SIG-M5 (cell line): ENCODE results near the gene ATP11B.

Source experiments
- DNase-seq: peaks from one replicate; lab custom pipeline; 2025; lab: John Stamatoyannopoulos, UW

ATP11B gene

DNA sequence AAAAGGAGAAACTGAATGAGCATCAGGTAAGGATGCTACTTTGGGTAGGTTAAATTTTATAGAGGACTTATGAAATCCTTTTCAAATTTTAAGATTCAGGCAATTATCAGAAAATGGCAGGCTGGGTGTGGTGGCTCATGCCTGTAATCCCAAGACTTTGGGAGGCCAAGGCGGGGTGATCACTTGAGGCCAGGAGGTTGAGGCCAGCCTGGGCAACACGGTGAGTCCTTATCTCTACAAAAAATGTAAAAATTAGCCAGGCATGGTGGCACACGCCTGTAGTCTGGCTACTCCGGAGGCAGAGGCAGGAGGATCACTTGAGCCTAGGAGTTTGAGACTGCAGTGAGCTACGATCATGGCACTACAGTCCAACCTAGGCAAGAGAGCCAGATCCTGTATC lies 163.9 kb downstream of the ATP11B start:
- DNase-seq = no peak

DNA sequence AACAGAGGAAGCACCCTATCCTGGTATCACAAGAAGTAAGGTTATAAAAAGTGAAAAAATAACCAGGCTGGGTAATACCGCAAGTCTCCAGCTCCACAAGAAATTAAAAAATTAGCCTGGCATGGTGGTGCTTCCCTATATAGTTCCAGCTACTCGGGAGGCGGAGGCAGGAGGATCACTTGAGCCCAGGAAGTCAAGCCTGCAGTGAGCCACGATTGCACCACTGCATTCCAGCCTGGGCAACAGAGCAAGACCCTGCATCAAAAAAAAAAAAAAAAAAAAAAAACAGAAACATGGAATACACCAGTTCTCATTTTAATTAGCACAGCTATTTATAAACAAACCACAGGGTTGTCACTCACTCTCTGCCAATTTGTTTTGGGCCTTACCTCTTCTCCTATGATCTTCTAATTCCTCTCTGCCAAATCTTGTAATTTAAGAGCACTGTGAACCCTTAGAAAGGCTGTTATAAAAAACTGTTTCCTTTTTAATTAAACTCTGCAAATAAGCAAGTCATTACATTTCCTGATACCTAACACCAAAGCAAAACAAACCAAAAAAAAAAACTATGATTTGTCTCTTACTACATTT lies 164.5 kb downstream of the ATP11B start:
- DNase-seq = no peak

DNA sequence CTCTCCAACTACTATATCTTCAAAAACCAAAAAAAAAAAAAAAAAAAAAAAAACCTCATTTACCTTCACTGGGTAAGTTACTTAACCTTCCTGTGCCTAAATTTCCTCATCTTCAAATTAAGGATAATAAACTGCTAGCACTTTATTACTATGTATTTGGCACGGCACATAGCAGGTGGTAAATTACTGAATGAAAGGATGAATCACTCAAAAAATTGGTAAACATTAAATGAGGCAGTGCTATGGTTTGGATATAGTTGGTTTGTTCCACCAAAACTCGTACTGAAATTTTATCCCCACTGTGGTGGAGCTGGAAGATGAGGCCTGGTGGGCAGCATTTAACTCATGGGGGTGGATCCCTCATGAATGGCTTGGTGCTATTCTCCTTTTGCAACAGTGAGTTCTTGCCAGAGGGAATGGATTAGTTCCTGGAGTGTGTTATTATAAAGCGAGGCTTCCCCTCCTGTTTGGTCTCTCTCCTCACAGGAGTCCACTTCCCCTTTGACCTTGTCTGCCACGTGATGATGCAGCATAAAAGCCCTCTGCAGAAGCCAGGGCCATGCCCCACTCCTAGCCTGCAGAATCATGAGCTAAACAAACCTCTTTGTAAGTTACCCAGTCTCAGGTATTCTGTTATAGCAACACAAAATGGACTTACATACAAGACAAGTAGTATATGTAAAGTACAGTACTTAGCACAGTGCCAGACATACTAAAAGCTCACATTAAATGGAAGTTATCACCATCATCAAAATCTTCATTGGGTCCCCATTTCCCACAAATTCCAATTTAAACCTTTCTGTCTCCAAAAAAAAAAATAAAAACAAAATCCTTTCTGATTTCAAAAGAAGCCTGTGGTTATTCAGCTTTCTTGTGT lies 166.4 kb downstream of the ATP11B start:
- no peak for DNase-seq

GRCh38 chr3:182962166-182962565 lies 168.9 kb downstream of the ATP11B start:
- DNase-seq = no peak

DNA sequence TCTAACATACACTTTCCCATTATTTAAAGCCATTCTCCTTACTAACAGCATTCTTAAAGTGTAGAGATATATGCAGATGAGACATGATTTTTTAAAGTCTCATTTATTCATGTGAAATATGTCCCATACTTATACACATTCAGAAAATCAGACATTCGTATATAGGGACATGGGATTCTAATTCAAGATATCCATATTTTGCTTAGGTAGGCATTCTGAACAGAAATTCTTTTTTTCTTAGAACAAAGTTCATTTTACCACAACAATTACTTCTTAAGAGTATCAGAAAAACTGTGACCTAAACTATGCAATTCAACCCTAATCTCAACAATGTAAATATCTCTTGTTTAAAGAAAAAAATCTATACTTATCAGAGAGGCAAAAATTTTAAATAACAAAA lies 170.9 kb downstream of the ATP11B start:
- no peak for DNase-seq

- no peak for DNase-seq
Measured at GRCh38 chr3:182965861-182966366, 172.6 kb downstream of the ATP11B start.

DNA sequence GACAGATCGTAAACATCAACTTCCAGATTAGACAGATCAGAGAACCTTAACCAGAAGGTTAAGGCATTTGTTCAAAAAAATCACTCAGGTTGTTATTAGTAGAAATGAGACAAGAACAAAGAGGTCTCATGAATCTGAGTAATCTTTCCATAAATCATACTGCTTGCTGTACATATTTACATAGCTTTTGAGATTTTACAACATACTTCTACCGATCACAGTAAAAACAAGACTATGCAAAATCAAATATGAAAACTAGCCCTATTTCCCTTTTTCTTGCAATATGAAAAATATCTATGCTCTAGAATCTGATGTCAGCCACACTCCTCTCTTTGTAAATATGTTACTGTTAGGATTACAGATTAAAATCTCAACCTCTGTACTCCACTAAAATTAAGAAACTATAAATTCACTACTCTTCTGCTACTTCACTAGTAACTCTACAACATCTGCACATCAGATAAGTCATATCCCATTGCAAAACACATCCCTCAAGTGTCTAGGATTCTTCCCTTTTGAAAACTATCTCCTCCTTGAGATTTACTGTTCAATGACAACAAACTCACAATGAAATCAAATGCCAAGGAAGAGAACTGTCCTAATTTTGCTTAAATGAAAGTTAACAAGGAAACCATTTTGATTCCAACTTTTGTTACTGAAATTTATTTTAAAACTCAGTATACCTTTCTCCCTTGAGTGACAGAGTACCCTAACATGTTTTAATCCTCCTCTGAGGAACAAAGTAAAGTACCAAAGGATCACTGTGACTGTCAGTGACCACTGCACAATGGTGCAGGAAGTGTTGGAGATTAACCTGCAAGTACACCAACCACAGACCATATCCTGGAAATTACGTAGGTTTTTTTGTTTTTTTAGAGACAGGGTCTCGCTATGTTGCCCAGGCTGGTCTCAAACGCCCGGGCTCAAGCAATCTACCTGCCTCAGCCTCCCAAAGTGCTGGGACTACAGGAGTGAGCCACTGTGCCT lies 174.2 kb downstream of the ATP11B start:
- DNase-seq = no peak

DNA sequence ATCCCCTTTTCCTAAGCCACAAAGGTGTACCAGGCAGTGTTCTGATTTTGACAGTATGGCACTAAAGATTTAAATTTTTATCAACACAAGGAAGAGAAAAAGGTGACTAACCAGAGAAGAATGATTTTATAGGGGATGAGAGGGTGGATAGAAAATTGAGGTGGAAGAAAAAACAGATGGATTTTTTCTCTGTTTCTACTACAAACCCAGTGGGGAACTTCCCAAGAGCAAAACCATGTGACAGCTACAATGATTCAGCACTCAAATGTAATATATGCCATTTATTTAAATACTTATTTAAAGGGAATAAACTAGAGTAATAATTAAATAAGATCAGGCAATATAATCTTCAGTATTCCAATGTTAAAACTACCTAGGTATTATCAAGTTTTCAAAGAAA lies 176.0 kb downstream of the ATP11B start:
- no peak for DNase-seq

- no peak for DNase-seq
Measured at GRCh38 chr3:182969853-182970252, 176.5 kb downstream of the ATP11B start.

- no peak for DNase-seq
Measured at GRCh38 chr3:182970811-182971418, 177.6 kb downstream of the ATP11B start.
